OCI-LY1 (cell line): ENCODE measurements around the gene PAH.

ENCODE experiments used
- H2AFZ ChIP-seq: fragments of 200-600 bp; sonication (generic), shearing (Covaris generic); 2 replicates; pipeline ENCODE4 v1.6.0; 2014; ENCODE audit warnings: antibody characterized with exemption, mild to moderate bottlenecking, low read length
- H3F3A ChIP-seq: fragments of 200-600 bp; sonication (generic), shearing (Covaris generic); 2 replicates; pipeline ENCODE4 v1.6.0; 2014; ENCODE audit warnings: mild to moderate bottlenecking, antibody characterized with exemption, low read length, moderate library complexity; ENCODE audit not compliant: insufficient read depth
- H3K27ac ChIP-seq: fragments of 200-600 bp; sonication (generic); 2 replicates; pipeline ENCODE4 v1.5.1; 2014; ENCODE audit warnings: low read length, mixed run types, mild to moderate bottlenecking, low read depth; ENCODE audit not compliant: poor library complexity, severe bottlenecking
- H3K27me3 ChIP-seq: fragments of 200-600 bp; sonication (generic); 2 replicates; pipeline ENCODE4 v1.6.0; 2014; ENCODE audit warnings: antibody characterized with exemption, mild to moderate bottlenecking, low read length, moderate library complexity; ENCODE audit not compliant: insufficient read depth
- H3K36me3 ChIP-seq: fragments of 200-600 bp; sonication (generic); 2 replicates; pipeline ENCODE4 v1.6.1; 2014; ENCODE audit warnings: mild to moderate bottlenecking, antibody characterized with exemption, low read length, moderate library complexity, mixed read lengths; ENCODE audit not compliant: insufficient read depth
- H3K4me1 ChIP-seq: fragments of 200-600 bp; sonication (generic); 2 replicates; pipeline ENCODE4 v1.5.1; 2014; ENCODE audit warnings: mild to moderate bottlenecking, low read length, moderate library complexity; ENCODE audit not compliant: insufficient read depth, severe bottlenecking
- H3K4me2 ChIP-seq: fragments of 200-600 bp; sonication (generic), shearing (Covaris generic); 2 replicates; pipeline ENCODE4 v1.6.1; 2014; ENCODE audit warnings: low read length
- H3K4me3 ChIP-seq: fragments of 200-600 bp; sonication (generic); 2 replicates; pipeline ENCODE4 v1.5.1; 2014; ENCODE audit warnings: low read length, low read depth, mild to moderate bottlenecking, mixed read lengths; ENCODE audit not compliant: poor library complexity, severe bottlenecking
- H3K79me2 ChIP-seq: fragments of 200-600 bp; shearing (Covaris generic); 2 replicates; pipeline ENCODE4 v1.6.1; 2016; ENCODE audit warnings: mixed run types, low read length, mixed read lengths; ENCODE audit not compliant: insufficient read depth
- H3K9ac ChIP-seq: fragments of 200-600 bp; sonication (generic), shearing (Covaris generic); 2 replicates; pipeline ENCODE4 v1.6.1; 2014; ENCODE audit warnings: mild to moderate bottlenecking, low read length, mixed read lengths
- H3K9me2 ChIP-seq: fragments of 200-600 bp; sonication (generic), shearing (Covaris generic); 2 replicates; pipeline ENCODE4 v1.6.1; 2014; ENCODE audit warnings: low read depth, mild to moderate bottlenecking, low read length, mixed read lengths
- H3K9me3 ChIP-seq: fragments of 200-600 bp; shearing (Covaris generic); 2 replicates; pipeline ENCODE4 v1.6.1; 2014; ENCODE audit warnings: low read length, mixed read lengths
- H4K20me1 ChIP-seq: fragments of 200-600 bp; sonication (generic), shearing (Covaris generic); 2 replicates; pipeline ENCODE4 v1.6.0; 2016; ENCODE audit warnings: mild to moderate bottlenecking, low read length; ENCODE audit not compliant: insufficient read depth
- EZH2 ChIP-seq: fragments of 200-600 bp; sonication (generic), shearing (Covaris generic); IDR thresholded peaks from 2 replicates; pipeline ENCODE4 v1.8.0; 2017; ENCODE audit warnings: borderline replicate concordance, mixed run types, mild to moderate bottlenecking, antibody characterized with exemption, low read length, moderate library complexity, mixed read lengths
- TF ChIP-seq, protein P1 (sequence below): fragments of 200-600 bp; sonication (generic), shearing (Covaris generic); IDR thresholded peaks from 2 replicates; pipeline ENCODE4 v1.5.1; 2017; ENCODE audit warnings: mild to moderate bottlenecking, antibody characterized with exemption, low read length, moderate library complexity, mixed read lengths

The PAH gene

DNA sequence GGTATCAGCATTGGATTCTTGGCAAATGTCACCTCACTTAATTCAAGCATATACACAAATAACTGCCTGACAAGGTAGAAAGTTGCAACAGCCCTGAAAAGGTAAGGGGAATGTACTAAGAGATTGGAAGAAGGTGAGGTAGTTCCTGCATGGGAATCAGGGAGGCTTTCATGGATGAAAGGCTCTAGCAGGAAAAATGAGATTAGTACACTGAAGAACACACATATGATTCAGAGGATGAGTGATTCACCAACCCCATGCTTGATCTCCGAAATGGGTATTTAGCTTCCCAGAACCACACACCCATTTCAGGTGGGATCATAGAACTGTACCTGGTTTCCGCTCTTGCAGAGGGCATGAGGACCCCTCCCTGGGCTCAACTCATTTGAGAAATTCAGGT is 65.8 kb downstream of the PAH start:
- H4K20me1 ChIP-seq: no peaks in the 10 kb centered on the region
- TF ChIP-seq EZH2: no peak
- TF ChIP-seq, protein P1, sequence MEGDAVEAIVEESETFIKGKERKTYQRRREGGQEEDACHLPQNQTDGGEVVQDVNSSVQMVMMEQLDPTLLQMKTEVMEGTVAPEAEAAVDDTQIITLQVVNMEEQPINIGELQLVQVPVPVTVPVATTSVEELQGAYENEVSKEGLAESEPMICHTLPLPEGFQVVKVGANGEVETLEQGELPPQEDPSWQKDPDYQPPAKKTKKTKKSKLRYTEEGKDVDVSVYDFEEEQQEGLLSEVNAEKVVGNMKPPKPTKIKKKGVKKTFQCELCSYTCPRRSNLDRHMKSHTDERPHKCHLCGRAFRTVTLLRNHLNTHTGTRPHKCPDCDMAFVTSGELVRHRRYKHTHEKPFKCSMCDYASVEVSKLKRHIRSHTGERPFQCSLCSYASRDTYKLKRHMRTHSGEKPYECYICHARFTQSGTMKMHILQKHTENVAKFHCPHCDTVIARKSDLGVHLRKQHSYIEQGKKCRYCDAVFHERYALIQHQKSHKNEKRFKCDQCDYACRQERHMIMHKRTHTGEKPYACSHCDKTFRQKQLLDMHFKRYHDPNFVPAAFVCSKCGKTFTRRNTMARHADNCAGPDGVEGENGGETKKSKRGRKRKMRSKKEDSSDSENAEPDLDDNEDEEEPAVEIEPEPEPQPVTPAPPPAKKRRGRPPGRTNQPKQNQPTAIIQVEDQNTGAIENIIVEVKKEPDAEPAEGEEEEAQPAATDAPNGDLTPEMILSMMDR: no peak
- H3K9me2 ChIP-seq: no peaks in the 10 kb centered on the region
- H3F3A ChIP-seq: no peaks in the 10 kb centered on the region
- no peaks in the 10 kb centered on the region for H3K27me3 ChIP-seq
- no peak overlapping the region for H3K4me3 ChIP-seq
- no peaks in the 10 kb centered on the region for H3K79me2 ChIP-seq
- no peaks in the 10 kb centered on the region for H3K9me3 ChIP-seq
- no peak overlapping the region for H2AFZ ChIP-seq
- H3K9ac ChIP-seq: no peak overlapping the region
- no peak overlapping the region for H3K4me2 ChIP-seq
- no peaks in the 10 kb centered on the region for H3K4me1 ChIP-seq
- H3K27ac ChIP-seq: no peak overlapping the region
- H3K36me3 ChIP-seq: no peaks in the 10 kb centered on the region

DNA sequence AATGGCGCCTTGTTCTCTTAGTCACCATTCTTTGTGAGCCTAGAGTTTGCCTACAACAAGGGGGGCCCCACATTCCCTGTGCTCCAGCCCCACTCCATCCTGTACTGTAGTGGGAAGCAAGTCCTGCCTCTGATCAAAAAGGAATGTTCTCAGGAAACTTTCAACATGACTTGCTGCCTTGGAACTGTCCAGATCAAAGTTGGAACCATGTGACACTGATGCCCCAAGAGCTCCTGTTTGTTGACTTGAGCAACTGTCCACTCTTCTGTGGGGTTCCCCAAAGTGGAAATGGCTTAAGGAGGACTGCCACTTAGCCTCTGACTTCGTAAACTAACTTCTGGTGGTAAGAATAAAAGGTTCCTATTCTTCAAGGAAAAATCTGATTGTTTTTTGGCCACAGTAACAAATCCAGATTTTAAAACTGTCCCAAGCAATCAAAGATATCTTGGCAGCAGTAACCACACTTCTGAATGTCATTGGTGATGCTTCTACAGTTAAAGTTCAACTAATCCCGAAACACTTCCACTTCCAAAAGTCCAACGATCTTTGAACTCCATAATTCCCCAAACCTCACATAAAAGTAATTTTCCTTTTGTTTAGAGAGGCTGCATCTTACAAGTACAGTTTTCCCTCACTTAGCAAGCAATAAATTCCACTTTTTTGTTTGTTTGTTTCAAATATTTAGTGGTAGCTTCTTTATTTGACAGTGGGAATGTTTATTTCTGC is 67.2 kb downstream of the PAH start:
- Histone ChIP-seq H4K20me1 (no peaks in the 10 kb centered on the region), H3K36me3 (no peaks in the 10 kb centered on the region), H3K4me2 (no peak overlapping the region), H3K9me3 (no peaks in the 10 kb centered on the region), H3K9ac (no peak overlapping the region), H3K79me2 (no peaks in the 10 kb centered on the region), H3K9me2 (no peaks in the 10 kb centered on the region), H3K4me1 (no peaks in the 10 kb centered on the region), H2AFZ (no peak overlapping the region), H3K27ac (no peak overlapping the region), H3F3A (no peaks in the 10 kb centered on the region), H3K4me3 (no peak overlapping the region), H3K27me3 (no peaks in the 10 kb centered on the region)
- TF ChIP-seq EZH2: no peak
- TF ChIP-seq, protein P1: no peak

DNA sequence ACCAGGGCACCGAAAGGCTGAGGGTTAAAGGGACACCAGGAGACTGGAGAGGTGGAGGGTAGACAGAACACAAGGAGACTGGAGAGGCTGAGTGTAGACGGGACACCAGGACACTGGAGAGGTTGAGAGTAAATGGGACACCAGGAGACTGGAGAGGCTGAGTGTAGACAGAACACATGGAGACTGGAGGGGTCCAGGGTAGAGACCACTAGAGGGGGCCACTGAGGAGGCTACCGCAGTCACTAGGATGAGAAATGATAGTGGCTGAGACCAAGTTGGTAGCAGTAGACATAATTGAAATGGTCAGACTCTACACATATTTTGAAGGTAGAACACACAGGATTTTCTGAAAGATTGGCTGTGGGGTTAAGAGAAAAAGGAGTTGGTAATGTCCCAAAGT is 68.2 kb downstream of the PAH start:
- TF ChIP-seq, protein P1: no peak
- TF ChIP-seq EZH2: no peak
- Histone ChIP-seq H3F3A (no peaks in the 10 kb centered on the region), H3K36me3 (no peaks in the 10 kb centered on the region), H3K27ac (no peak overlapping the region), H3K9ac (no peak overlapping the region), H4K20me1 (no peaks in the 10 kb centered on the region), H2AFZ (no peak overlapping the region), H3K4me1 (no peaks in the 10 kb centered on the region), H3K79me2 (no peaks in the 10 kb centered on the region), H3K4me2 (no peak overlapping the region), H3K27me3 (no peaks in the 10 kb centered on the region), H3K9me3 (no peaks in the 10 kb centered on the region), H3K9me2 (no peaks in the 10 kb centered on the region), H3K4me3 (no peak overlapping the region)
